ENCODE measurements around the gene MAP1S. TPM values are rescaled to one million over a fixed set of nuclear protein-coding genes. Genes with fewer than 3 reads are reported as not detected.
"Not testable (repeated sequence)": the region's sequence is repeated elsewhere in the genome, so short reads cannot be mapped to it uniquely, and the experiment has no call there.

The MAP1S gene
- total and polyA plus RNA-seq, 2 of the 13 experiments (the other 11 are each of a cell fraction or from before 2014, with no cell fraction given): 3.8 to 7.3 TPM

DNA sequence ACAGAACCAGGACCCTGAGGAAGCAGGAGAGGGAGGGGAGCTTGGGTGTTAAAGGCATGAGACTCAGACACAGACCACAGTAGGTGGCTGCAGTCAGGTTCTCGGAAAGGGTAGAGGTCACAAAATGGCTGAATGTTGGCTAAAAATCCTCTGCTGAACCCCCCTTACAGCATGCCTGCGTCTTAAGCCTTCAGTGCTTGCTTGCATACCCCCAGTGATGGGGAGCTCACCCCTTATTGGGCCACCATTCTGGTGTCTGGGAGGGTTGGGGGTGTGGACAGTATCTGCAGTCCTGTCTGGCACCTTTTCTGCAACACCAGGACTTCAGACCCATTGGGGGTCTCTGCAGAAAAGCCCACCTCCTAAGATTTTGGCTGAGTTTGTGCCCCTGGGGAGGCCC, 61.5 kb downstream of the MAP1S start:
- intact Hi-C loops (cut with micrococcal nuclease; ENCODE audit: unreplicated experiment): no loop called here
- no peak overlapping the region for H3K4me2 ChIP-seq (ENCODE audit: low read depth, low read length)
- in situ Hi-C loops (cut with HindIII; ENCODE audit: extremely low pct_ligation_motif_present, low pct_unique_long_range_greater_than_20kb): no loop called here
- no peaks in the 10 kb centered on the region for H3K9me3 ChIP-seq (ENCODE audit: low read length)
- ATAC-seq (no peak), FAIRE-seq (no peak), DNase-seq (ENCODE audit: low spot score) (no peak)
- no peak overlapping the region for H3K27ac ChIP-seq (ENCODE audit: extremely low read length, insufficient read depth, low read length)
- CTCF ChIA-PET (ENCODE audit: low intra/inter-chr PET ratio, low total read pairs): no interaction called here
- TF ChIP-seq FOXO1 (CRISPR knock-in tag; IDR thresholded peaks at IDR 0.05): no peak
- TF ChIP-seq ZBTB8A (CRISPR knock-in tag; IDR thresholded peaks at IDR 0.05; ENCODE audit: borderline replicate concordance, low read depth): no peak
- TF ChIP-seq SRSF9 (IDR thresholded peaks at IDR 0.05; ENCODE audit: borderline replicate concordance, insufficient read depth, low read depth, low read length, poor library complexity, severe bottlenecking): no peak
- TF ChIP-seq, protein P1, sequence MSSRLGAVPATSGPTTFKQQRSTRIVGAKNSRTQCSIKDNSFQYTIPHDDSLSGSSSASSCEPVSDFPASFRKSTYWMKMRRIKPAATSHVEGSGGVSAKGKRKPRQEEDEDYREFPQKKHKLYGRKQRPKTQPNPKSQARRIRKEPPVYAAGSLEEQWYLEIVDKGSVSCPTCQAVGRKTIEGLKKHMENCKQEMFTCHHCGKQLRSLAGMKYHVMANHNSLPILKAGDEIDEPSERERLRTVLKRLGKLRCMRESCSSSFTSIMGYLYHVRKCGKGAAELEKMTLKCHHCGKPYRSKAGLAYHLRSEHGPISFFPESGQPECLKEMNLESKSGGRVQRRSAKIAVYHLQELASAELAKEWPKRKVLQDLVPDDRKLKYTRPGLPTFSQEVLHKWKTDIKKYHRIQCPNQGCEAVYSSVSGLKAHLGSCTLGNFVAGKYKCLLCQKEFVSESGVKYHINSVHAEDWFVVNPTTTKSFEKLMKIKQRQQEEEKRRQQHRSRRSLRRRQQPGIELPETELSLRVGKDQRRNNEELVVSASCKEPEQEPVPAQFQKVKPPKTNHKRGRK (CRISPR knock-in tag; IDR thresholded peaks at IDR 0.05): no peak
- TF ChIP-seq, protein P2, sequence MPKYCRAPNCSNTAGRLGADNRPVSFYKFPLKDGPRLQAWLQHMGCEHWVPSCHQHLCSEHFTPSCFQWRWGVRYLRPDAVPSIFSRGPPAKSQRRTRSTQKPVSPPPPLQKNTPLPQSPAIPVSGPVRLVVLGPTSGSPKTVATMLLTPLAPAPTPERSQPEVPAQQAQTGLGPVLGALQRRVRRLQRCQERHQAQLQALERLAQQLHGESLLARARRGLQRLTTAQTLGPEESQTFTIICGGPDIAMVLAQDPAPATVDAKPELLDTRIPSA (CRISPR knock-in tag; IDR thresholded peaks at IDR 0.05; ENCODE audit: borderline replicate concordance): no peak
- no TSS peak for BruUV-seq (replicated peaks)
- H4K20me1 ChIP-seq (ENCODE audit: insufficient read depth, low read length): no peaks in the 10 kb centered on the region
- H3K4me1 ChIP-seq (ENCODE audit: insufficient read depth, low read length): peaks cover 8% of the 10 kb centered on the region; the same call in 1 of the 2 replicates
- WGBS (ENCODE audit: low lambda C conversion rate): 100% methylated on average over 1 of the region's 2 CpGs
- H3K9ac ChIP-seq (ENCODE audit: insufficient read depth, low read depth, low read length): no peak overlapping the region
- H3K4me3 ChIP-seq (replicated peaks in 1 of 3; ENCODE audit: insufficient read depth in 1 of 3, low read depth in 2 of 3, low read length in 3 of 3): no peak overlapping the region
- no peak overlapping the region for H2AFZ ChIP-seq (ENCODE audit: low read length)
- no peaks in the 10 kb centered on the region for H3K27me3 ChIP-seq (ENCODE audit: control insufficient read depth in 1 of 2, insufficient read depth in 2 of 2, low read length in 2 of 2)
- H3K36me3 ChIP-seq (replicated peaks in 1 of 2; ENCODE audit: control insufficient read depth in 1 of 2, insufficient read depth in 2 of 2, low read length in 2 of 2): 0 out of 5 replicates have a peak, but pooled peaks cover 0 to 4% of the 10 kb centered on the region in 2 experiments
- H3K79me2 ChIP-seq (ENCODE audit: insufficient read depth, low read length): no peaks in the 10 kb centered on the region
- POLR2A ChIA-PET: no interaction called here

DNA sequence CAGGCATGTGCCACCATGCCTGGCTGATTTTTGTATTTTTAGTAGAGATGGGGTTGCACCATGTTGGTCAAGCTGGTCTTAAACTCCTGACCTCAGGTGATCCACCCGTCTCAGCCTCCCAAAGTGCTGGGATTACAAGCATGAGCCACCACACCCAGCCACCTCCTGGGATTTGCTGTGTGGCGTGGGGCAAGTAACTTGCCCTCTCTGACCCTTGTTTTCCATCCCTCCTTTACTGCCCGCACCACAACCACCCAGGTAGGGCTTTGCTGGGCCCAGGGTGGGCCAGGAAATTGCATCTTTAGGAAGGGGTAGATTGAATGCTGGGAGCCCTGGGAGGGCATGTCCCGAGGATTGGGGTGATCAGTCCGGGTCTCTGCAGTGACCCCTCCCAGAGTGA, 64.4 kb downstream of the MAP1S start:
- DNase-seq (ENCODE audit: low spot score); in situ Hi-C loops (cut with HindIII; ENCODE audit: extremely low pct_ligation_motif_present, low pct_unique_long_range_greater_than_20kb); H3K9ac ChIP-seq (ENCODE audit: insufficient read depth, low read depth, low read length); H3K79me2 ChIP-seq (ENCODE audit: insufficient read depth, low read length); H3K27me3 ChIP-seq (ENCODE audit: control insufficient read depth in 1 of 2, insufficient read depth in 2 of 2, low read length in 2 of 2); ATAC-seq; H3K4me1 ChIP-seq (ENCODE audit: insufficient read depth, low read length); H3K9me3 ChIP-seq (ENCODE audit: low read length); H2AFZ ChIP-seq (ENCODE audit: low read length); H3K4me2 ChIP-seq (ENCODE audit: low read depth, low read length); FAIRE-seq; H4K20me1 ChIP-seq (ENCODE audit: insufficient read depth, low read length); H3K27ac ChIP-seq (ENCODE audit: extremely low read length, insufficient read depth, low read length); BruUV-seq (replicated peaks); H3K4me3 ChIP-seq (replicated peaks in 1 of 3; ENCODE audit: insufficient read depth in 1 of 3, low read depth in 2 of 3, low read length in 3 of 3); intact Hi-C loops (cut with micrococcal nuclease; ENCODE audit: unreplicated experiment); H3K36me3 ChIP-seq (replicated peaks in 1 of 2; ENCODE audit: control insufficient read depth in 1 of 2, insufficient read depth in 2 of 2, low read length in 2 of 2): not testable (repeated sequence)
- ChIA-PET CTCF (ENCODE audit: low intra/inter-chr PET ratio, low total read pairs) (interaction anchor here (1.9 kb wide), 1 partner anchor 72 kb away, joined by 8 read pairs; no protein-coding TSS in a partner anchor), POLR2A (interaction anchor here (1.9 kb wide), 1 partner anchor 76 kb away, joined by 6 read pairs; the partner anchor contains the start of gene RPL18A)
- TF ChIP-seq ZNF768 (CRISPR knock-in tag; IDR thresholded peaks at IDR 0.05): peak; percentile 86
- 93% methylated on average over 4 of the region's 5 CpGs for WGBS (ENCODE audit: low lambda C conversion rate)

Other genes starting within 250 kb of the MAP1S start
- 1.7 and 4.1 TPM in 2 replicates for gene SLC27A1, start 249.0 kb upstream of the MAP1S start, total RNA-seq (2016; rRNA removed; fragmentation: Illumina TruSeq; extraction: Trizol)
- 8.7 and 8.8 TPM in 2 replicates for gene SLC27A1, start 249.0 kb upstream of the MAP1S start, polyA plus RNA-seq (2011; rRNA removed)
- 33.8 and 36.7 TPM in 2 replicates for gene PGLS, start 207.8 kb upstream of the MAP1S start, total RNA-seq (2016; rRNA removed; fragmentation: Illumina TruSeq; extraction: Trizol)
- gene PGLS, start 207.8 kb upstream of the MAP1S start, polyA plus RNA-seq (2011; rRNA removed): 43.8 and 49.1 TPM in 2 replicates
- gene COLGALT1, start 163.8 kb upstream of the MAP1S start, total RNA-seq (2016; rRNA removed; fragmentation: Illumina TruSeq; extraction: Trizol): 33.3 and 58.0 TPM in 2 replicates
- gene COLGALT1, start 163.8 kb upstream of the MAP1S start, polyA plus RNA-seq (2011; rRNA removed): 196 and 211 TPM in 2 replicates
- 0.07 and 0.11 TPM in 2 replicates for gene UNC13A, start 31.1 kb upstream of the MAP1S start, total RNA-seq (2016; rRNA removed; fragmentation: Illumina TruSeq; extraction: Trizol)
- 0.34 and 0.45 TPM in 2 replicates for gene UNC13A, start 31.1 kb upstream of the MAP1S start, polyA plus RNA-seq (2011; rRNA removed)
- 1.2 and 1.3 TPM in 2 replicates for gene FCHO1, start 32.0 kb downstream of the MAP1S start, total RNA-seq (2016; rRNA removed; fragmentation: Illumina TruSeq; extraction: Trizol)
- gene FCHO1, start 32.0 kb downstream of the MAP1S start, polyA plus RNA-seq (2011; rRNA removed): 2.5 and 3.1 TPM in 2 replicates
- gene B3GNT3, start 75.7 kb downstream of the MAP1S start, total RNA-seq (2016; rRNA removed; fragmentation: Illumina TruSeq; extraction: Trizol): 0.48 and 0.86 TPM in 2 replicates
- gene B3GNT3, start 75.7 kb downstream of the MAP1S start, polyA plus RNA-seq (2011; rRNA removed): 4.0 and 8.6 TPM in 2 replicates
- gene INSL3, start 102.0 kb downstream of the MAP1S start, total RNA-seq (2016; rRNA removed; fragmentation: Illumina TruSeq; extraction: Trizol): not detected in 2 replicates
- 0.30 and 0.44 TPM in 2 replicates for gene INSL3, start 102.0 kb downstream of the MAP1S start, polyA plus RNA-seq (2011; rRNA removed)
- 2.8 and 3.4 TPM in 2 replicates for gene JAK3, start 128.5 kb downstream of the MAP1S start, total RNA-seq (2016; rRNA removed; fragmentation: Illumina TruSeq; extraction: Trizol)
- 18.6 and 30.1 TPM in 2 replicates for gene JAK3, start 128.5 kb downstream of the MAP1S start, polyA plus RNA-seq (2011; rRNA removed)
- gene RPL18A, start 140.4 kb downstream of the MAP1S start, total RNA-seq (2016; rRNA removed; fragmentation: Illumina TruSeq; extraction: Trizol): 1,471 and 1,490 TPM in 2 replicates
- 2,004 and 2,232 TPM in 2 replicates for gene RPL18A, start 140.4 kb downstream of the MAP1S start, polyA plus RNA-seq (2011; rRNA removed)
- gene SLC5A5, start 152.5 kb downstream of the MAP1S start, total RNA-seq (2016; rRNA removed; fragmentation: Illumina TruSeq; extraction: Trizol): not detected in 2 replicates
- not detected in 2 replicates for gene SLC5A5, start 152.5 kb downstream of the MAP1S start, polyA plus RNA-seq (2011; rRNA removed)
- gene CCDC124, start 213.5 kb downstream of the MAP1S start, total RNA-seq (2016; rRNA removed; fragmentation: Illumina TruSeq; extraction: Trizol): 14.9 and 16.3 TPM in 2 replicates
- 20.3 and 24.8 TPM in 2 replicates for gene CCDC124, start 213.5 kb downstream of the MAP1S start, polyA plus RNA-seq (2011; rRNA removed)
- gene KCNN1, start 247.6 kb downstream of the MAP1S start, total RNA-seq (2016; rRNA removed; fragmentation: Illumina TruSeq; extraction: Trizol): 0.04 TPM in 1 of 2 replicates, not detected in the other
- not detected in 2 replicates for gene KCNN1, start 247.6 kb downstream of the MAP1S start, polyA plus RNA-seq (2011; rRNA removed)